H1 (cell line): Measurements from ENCODE around the gene CCDC127. TPM values are rescaled to one million over a fixed set of nuclear protein-coding genes. Genes with fewer than 3 reads are reported as not detected.

Source experiments
- CTCF ChIA-PET: fragments of 300-600 bp; sonication (Branson Sonifier 250); formaldehyde crosslinking; loops from one replicate; lab custom pipeline; 2021; ENCODE audit not compliant: partially characterized antibody; lab: Charles Lee
- POLR2A ChIA-PET: fragments of 300-600 bp; sonication (Branson Sonifier 250); formaldehyde crosslinking; loops from one replicate; lab custom pipeline; 2021; ENCODE audit warnings: inconsistent platforms; ENCODE audit not compliant: partially characterized antibody; lab: Charles Lee
- DNase-seq, 2 experiments: peaks; one replicate each; pipeline versions ENCODE4 v3.0.0 to v3.0.0-alpha.2; 2010 to 2022; ENCODE audit warnings: low spot score in 2 of 2, low read depth in 1 of 2, mixed read lengths in 1 of 2
- FAIRE-seq: peaks from 2 replicates; lab custom pipeline; 2011; peaks lifted over from hg19 to GRCh38; lab: Jason Lieb, UNC
- H2AFZ ChIP-seq: 2 replicates; pipeline ENCODE4 v1.8.1; 2012; ENCODE audit warnings: low read length, inconsistent platforms
- H2AK5ac ChIP-seq: 2 replicates; pipeline ENCODE4 v1.6.1; 2013; ENCODE audit warnings: low read depth, low read length
- H2BK120ac ChIP-seq: replicated peaks from 2 replicates; pipeline ENCODE3; 2013; ENCODE audit warnings: low read depth, low read length, inconsistent platforms
- H2BK12ac ChIP-seq: 2 replicates; pipeline ENCODE4 v1.6.1; 2013; ENCODE audit warnings: low read depth, low read length
- H2BK15ac ChIP-seq: 2 replicates; pipeline ENCODE4 v1.6.1; 2013; ENCODE audit warnings: low read length
- H2BK20ac ChIP-seq: 2 replicates; pipeline ENCODE4 v1.6.1; 2013; ENCODE audit warnings: low read length
- H2BK5ac ChIP-seq: 2 replicates; pipeline ENCODE4 v1.6.1; 2013; ENCODE audit warnings: low read depth, low read length
- H3K14ac ChIP-seq: 2 replicates; pipeline ENCODE4 v1.6.1; 2013; ENCODE audit warnings: inconsistent platforms; ENCODE audit not compliant: insufficient read length
- H3K18ac ChIP-seq: 2 replicates; pipeline ENCODE4 v1.6.1; 2013; ENCODE audit warnings: low read length; ENCODE audit errors: extremely low read depth
- H3K23ac ChIP-seq: 2 replicates; pipeline ENCODE4 v1.6.1; 2013; ENCODE audit warnings: inconsistent platforms; ENCODE audit not compliant: insufficient read length
- H3K23me2 ChIP-seq: 2 replicates; pipeline ENCODE4 v1.6.1; 2013; ENCODE audit warnings: low read depth, low read length
- H3K27ac ChIP-seq: 2 replicates; pipeline ENCODE4 v1.6.1; 2011; ENCODE audit warnings: low read depth, low read length, inconsistent platforms
- H3K27me3 ChIP-seq, 4 experiments: replicated peaks in 1 of 4; 1 replicate in 1 of 4; 2 replicates in 3 of 4; pipeline versions ENCODE4 v1.6.1 to v1.8.1; 2011 to 2013; ENCODE audit warnings: low read length in 3 of 4, mild to moderate bottlenecking in 3 of 4, inconsistent platforms in 2 of 4, mixed read lengths in 2 of 4, moderate library complexity in 1 of 4; ENCODE audit not compliant: control insufficient read depth in 3 of 4, insufficient read depth in 3 of 4; ENCODE audit errors: extremely low read depth in 1 of 4
- H3K36me3 ChIP-seq, 4 experiments: 2 replicates each; pipeline versions ENCODE4 v1.6.1 to v1.8.1; 2011 to 2013; ENCODE audit warnings: mild to moderate bottlenecking in 4 of 4, low read length in 3 of 4, moderate library complexity in 2 of 4, control low read depth in 1 of 4, inconsistent platforms in 1 of 4; ENCODE audit not compliant: insufficient read depth in 4 of 4, control insufficient read depth in 2 of 4
- H3K4ac ChIP-seq: replicated peaks from 2 replicates; pipeline ENCODE3; 2013; ENCODE audit warnings: low read length, low read depth, mixed read lengths, inconsistent platforms; ENCODE audit not compliant: insufficient read length
- H3K4me1 ChIP-seq, 4 experiments: replicated peaks in 1 of 4; 1 replicate in 1 of 4; 2 replicates in 3 of 4; pipeline versions ENCODE4 v1.6.1 to v1.8.1; 2011 to 2013; ENCODE audit warnings: low read length in 3 of 4, inconsistent platforms in 2 of 4, mixed read lengths in 1 of 4; ENCODE audit not compliant: insufficient read depth in 4 of 4, control insufficient read depth in 3 of 4
- H3K4me2 ChIP-seq, 2 experiments: 2 replicates each; pipeline versions ENCODE4 v1.6.1 to v1.8.1; 2011 to 2013; ENCODE audit warnings: low read depth in 2 of 2, low read length in 2 of 2, control low read depth in 1 of 2, inconsistent platforms in 1 of 2, mild to moderate bottlenecking in 1 of 2; ENCODE audit not compliant: insufficient read depth in 1 of 2
- H3K4me3 ChIP-seq, 4 experiments: fragments of 200-600, 300-600 bp in 1 of 4; sonication (generic), shearing (Covaris generic), sonication (Bioruptor Twin) in 1 of 4; 2 replicates each; pipeline versions ENCODE4 v1.5.1 to v1.8.1; 2011 to 2016; ENCODE audit warnings: low read length in 4 of 4, low read depth in 3 of 4, control low read depth in 2 of 4, inconsistent platforms in 2 of 4, mild to moderate bottlenecking in 2 of 4, mixed read lengths in 1 of 4, moderate library complexity in 1 of 4; ENCODE audit not compliant: insufficient read depth in 2 of 4; ENCODE audit errors: extremely low read depth in 1 of 4
- H3K56ac ChIP-seq: replicated peaks from 2 replicates; pipeline ENCODE3; 2013; ENCODE audit warnings: low read depth, mild to moderate bottlenecking, mixed read lengths, low read length, inconsistent platforms; ENCODE audit not compliant: insufficient read length
- H3K79me1 ChIP-seq: 2 replicates; pipeline ENCODE4 v1.6.1; 2013; ENCODE audit warnings: low read depth, low read length, control low read depth
- H3K79me2 ChIP-seq, 2 experiments: 2 replicates each; pipeline versions ENCODE4 v1.6.1 to v1.8.1; 2012 to 2013; ENCODE audit warnings: low read length in 2 of 2, mild to moderate bottlenecking in 2 of 2, inconsistent platforms in 1 of 2; ENCODE audit not compliant: insufficient read depth in 2 of 2, control insufficient read depth in 1 of 2
- H3K9ac ChIP-seq, 4 experiments: replicated peaks in 1 of 4; 1 replicate in 1 of 4; 2 replicates in 3 of 4; pipeline versions ENCODE4 v1.6.1 to v1.8.1; 2011 to 2013; ENCODE audit warnings: low read depth in 3 of 4, low read length in 3 of 4, control low read depth in 2 of 4, mild to moderate bottlenecking in 2 of 4, moderate library complexity in 2 of 4, inconsistent platforms in 1 of 4; ENCODE audit errors: extremely low read depth in 1 of 4
- H3K9me3 ChIP-seq, 2 experiments: 2 replicates each; pipeline versions ENCODE4 v1.6.1 to v1.8.1; 2012 to 2013; ENCODE audit warnings: mild to moderate bottlenecking in 2 of 2, moderate library complexity in 2 of 2, control low read depth in 1 of 2, inconsistent platforms in 1 of 2, low read depth in 1 of 2, low read length in 1 of 2, mixed read lengths in 1 of 2; ENCODE audit not compliant: insufficient read depth in 2 of 2
- H4K20me1 ChIP-seq, 2 experiments: replicated peaks in 1 of 2; 2 replicates each; pipeline versions ENCODE3 to v1.8.1; 2011 to 2013; ENCODE audit warnings: inconsistent platforms in 2 of 2, low read length in 2 of 2, mild to moderate bottlenecking in 1 of 2; ENCODE audit not compliant: insufficient read depth in 2 of 2, control insufficient read depth in 1 of 2
- H4K5ac ChIP-seq: 2 replicates; pipeline ENCODE4 v1.6.1; 2013; ENCODE audit warnings: low read length, low read depth, mixed read lengths, inconsistent platforms; ENCODE audit not compliant: insufficient read length
- H4K8ac ChIP-seq: 2 replicates; pipeline ENCODE4 v1.8.0; 2013; ENCODE audit warnings: mild to moderate bottlenecking, moderate library complexity, low read length, inconsistent platforms; ENCODE audit not compliant: insufficient read depth; ENCODE audit errors: extremely low read depth
- H4K91ac ChIP-seq: replicated peaks from 2 replicates; pipeline ENCODE3; 2013; ENCODE audit warnings: low read length, mixed read lengths, inconsistent platforms; ENCODE audit not compliant: insufficient read length
- BCL11A ChIP-seq, 2 experiments: IDR thresholded peaks; one replicate each; pipeline ENCODE4 v1.6.1; 2011; ENCODE audit warnings: low read depth in 2 of 2, low read length in 2 of 2, mild to moderate bottlenecking in 2 of 2
- KDM4A ChIP-seq: IDR thresholded peaks from one replicate; pipeline ENCODE4 v1.7.1; 2012; ENCODE audit warnings: low read depth, mild to moderate bottlenecking, moderate library complexity, low read length, inconsistent platforms; ENCODE audit not compliant: severe bottlenecking
- KDM5A ChIP-seq: fragments of 200-600 bp; IDR thresholded peaks from 2 replicates; pipeline ENCODE4 v1.7.1; 2012; ENCODE audit warnings: mild to moderate bottlenecking, low read length, inconsistent platforms, mixed read lengths
- RFX5 ChIP-seq: IDR thresholded peaks from 2 replicates; pipeline ENCODE4 v1.6.1; 2011; ENCODE audit warnings: low read depth, low read length, improper control_type of control experiment, borderline replicate concordance
- WGBS, 2 experiments: shearing (Covaris generic) in 1 of 2; methylation state at CpG; one replicate each; pipeline versions ENCODE4 v1.1.6 to v1.1.7; 2013 to 2015; ENCODE audit warnings: low lambda C conversion rate in 2 of 2, mixed read lengths in 2 of 2, inconsistent platforms in 1 of 2, low coverage in 1 of 2, missing lambda C conversion rate in 1 of 2; ENCODE audit not compliant: insufficient replicate concordance in 2 of 2, insufficient coverage in 1 of 2, insufficient read length in 1 of 2; ENCODE audit errors: extremely low coverage in 1 of 2, missing lambda C conversion rate in 1 of 2; 5-methylcytosine and 5-hydroxymethylcytosine counted together
- polyA plus RNA-seq, 7 experiments: library from polyadenylated mRNA; depleted of rRNA in 3 of 7; stranded (reverse) in 5 of 7; unstranded in 2 of 7; fragments of >200 nt in 5 of 7; fragments of 200-250 nt in 2 of 7; gene quantifications; 1 replicate in 5 of 7; 2 replicates in 1 of 7; 4 replicates in 1 of 7; pipeline versions ENCODE4 v1.2.1 to v1.2.3, GENCODE V29; 2011 to 2013; ENCODE audit warnings: missing spikeins in 2 of 7, mixed read lengths in 2 of 7
- total RNA-seq: library from RNA; stranded (reverse); fragmentation: NEBNext Ultra II Directional; extraction: Animal tissue kit (Norgen Biotek cat#: 25700); gene quantifications from 2 replicates; pipeline ENCODE4 v1.2.1, GENCODE V29; 2021

CCDC127 gene
- total and polyA plus RNA-seq, 2 of the 8 experiments (the other 6 are each of a cell fraction or from before 2014, with no cell fraction given): 2.9 to 8.0 TPM

DNA sequence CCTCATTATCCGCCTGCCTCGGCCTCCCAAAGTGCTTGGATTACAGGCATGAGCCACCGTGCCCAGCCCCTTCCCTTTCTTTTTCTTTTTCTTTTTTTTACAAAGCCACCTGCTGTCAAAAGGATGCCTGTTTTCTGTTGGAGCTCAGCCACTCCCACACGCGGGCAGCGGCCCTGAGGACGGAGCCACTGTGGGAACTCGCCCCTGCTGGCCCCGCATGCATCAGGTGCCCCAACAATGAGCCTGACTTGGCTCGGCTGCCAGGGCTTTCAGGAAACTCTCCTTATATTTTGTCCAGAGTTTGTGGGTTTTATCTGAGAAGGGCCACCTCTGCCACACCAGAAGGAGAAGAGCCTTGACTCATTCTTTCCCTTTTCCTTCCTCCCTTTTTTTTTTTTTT, 63.7 kb downstream of the CCDC127 start:
- Histone ChIP-seq H2BK12ac (no peak overlapping the region), H3K9me3 (no peaks in the 10 kb centered on the region), H3K9ac (no peak overlapping the region), H2BK120ac (no peak overlapping the region), H3K14ac (no peak overlapping the region), H4K5ac (no peak overlapping the region), H4K20me1 (peaks cover 0 to 1% of the 10 kb centered on the region in 2 experiments), H2AK5ac (no peak overlapping the region), H3K56ac (no peak overlapping the region), H3K4me2 (no peak overlapping the region), H3K4me1 (peaks cover 0 to 2% (median 0%) of the 10 kb centered on the region in 4 experiments; a peak in 2 of 7 replicates), H4K8ac (no peak overlapping the region), H2BK5ac (no peak overlapping the region), H4K91ac (no peak overlapping the region), H3K27me3 (no peaks in the 10 kb centered on the region), H3K4ac (no peak overlapping the region), H3K27ac (no peak overlapping the region), H2BK20ac (no peak overlapping the region), H3K79me2 (no peaks in the 10 kb centered on the region), H2BK15ac (no peak overlapping the region), H3K23me2 (no peaks in the 10 kb centered on the region), H3K23ac (no peak overlapping the region), H3K18ac (no peak overlapping the region), H3K36me3 (peaks cover 12 to 71% (median 28%) of the 10 kb centered on the region in 4 experiments; a peak in 7 of 8 replicates)
- no peak for FAIRE-seq
- DNase-seq: peak in 1 of 2 experiments; percentile 41
- 77% methylated on average over 7 of the region's 10 CpGs; no CpG with 5 or more reads in 1 of the 2 experiments for WGBS, 2 experiments
- POLR2A ChIA-PET: interaction anchor here (1.4 to 4.2 kb wide), 2 partner anchors 10 to 63 kb away, joined by 3 to 15 read pairs; partner anchors contain the start of gene PLEKHG4B
- TF ChIP-seq RFX5 (no peak), BCL11A (IDR thresholded peaks at IDR 0.05; ENCODE audit: low read depth in 2 of 2, low read length in 2 of 2) (no peak), KDM4A (no peak), KDM5A (no peak)
- TF ChIP-seq, all 59 proteins: peak for 0
- H3K79me1 ChIP-seq: no peaks in the 10 kb centered on the region; the same call in 1 of the 2 replicates
- CTCF ChIA-PET: interaction anchor here (0.7 to 1.0 kb wide), 2 partner anchors 8 to 10 kb away, joined by 3 to 4 read pairs; no protein-coding TSS in a partner anchor
- H2AFZ ChIP-seq: no peak overlapping the region
- no peak overlapping the region for H3K4me3 ChIP-seq
